Renal cortical epithelial cell (primary cell): ENCODE data around the gene CLOCK. TPM values are rescaled to one million over a fixed set of nuclear protein-coding genes. Genes with fewer than 3 reads are reported as not detected.

Source experiments
- DNase-seq: peaks from one replicate; pipeline ENCODE4 v3.0.0-alpha.2; 2011; ENCODE audit warnings: low read depth
- total RNA-seq: library from RNA; depleted of rRNA; stranded (reverse); fragments of >200 nt; gene quantifications from 2 replicates; pipeline ENCODE4 v1.2.3, GENCODE V29; 2014

The CLOCK gene
- total RNA-seq, 1 donor from 2014 or later: 25.6 TPM

GRCh38 chr4:55381502-55381901 lies 165.2 kb downstream of the CLOCK start:
- no peak for DNase-seq

GRCh38 chr4:55380576-55380975 lies 166.1 kb downstream of the CLOCK start:
- DNase-seq: no peak

GRCh38 chr4:55378617-55379467 lies 167.9 kb downstream of the CLOCK start:
- peak; percentile 78 for DNase-seq

Other genes starting within 250 kb of the CLOCK start
- gene SRD5A3, start 200.7 kb downstream of the CLOCK start, total RNA-seq: 10.8 and 12.0 TPM in 2 replicates
- 188 and 221 TPM in 2 replicates for gene TMEM165, start 151.0 kb downstream of the CLOCK start, total RNA-seq
- not detected in 2 replicates for gene PDCL2, start 45.3 kb upstream of the CLOCK start, total RNA-seq
- gene NMU, start 89.4 kb upstream of the CLOCK start, total RNA-seq: 4.0 TPM in 1 of 2 replicates, not detected in the other